AG04450 (cell line): ENCODE measurements around the gene TTC7B. TPM values are rescaled to one million over a fixed set of nuclear protein-coding genes. Genes with fewer than 3 reads are reported as not detected.

ENCODE experiments used
- CTCF ChIA-PET: fragments of 300-600, 350-600 bp; formaldehyde crosslinking; extraction: SDS; loops from one replicate; lab custom pipeline; 2022; ENCODE audit warnings: antibody characterized with exemption, inconsistent platforms; lab: Charles Lee
- POLR2A ChIA-PET: fragments of 350-600 bp; formaldehyde crosslinking; extraction: SDS; loops from one replicate; lab custom pipeline; 2021; ENCODE audit warnings: antibody characterized with exemption, inconsistent platforms; lab: Yijun Ruan, JAX
- DNase-seq: peaks from one replicate; pipeline ENCODE4 v3.0.0-alpha.2; 2011; ENCODE audit warnings: low read depth, low spot score
- H3K27ac ChIP-seq: one replicate; pipeline ENCODE4 v1.5.1; 2012; ENCODE audit warnings: low read depth, low read length, control low read depth
- H3K27me3 ChIP-seq: one replicate; pipeline ENCODE4 v1.6.0; 2012; ENCODE audit warnings: low read length; ENCODE audit not compliant: control insufficient read depth, insufficient read depth
- H3K4me3 ChIP-seq: 2 replicates; pipeline ENCODE4 v1.5.1; 2011; ENCODE audit warnings: mild to moderate bottlenecking, low read depth, low read length, control low read depth
- H3K9me3 ChIP-seq: 2 replicates; pipeline ENCODE4 v1.5.1; 2012; ENCODE audit warnings: low read length; ENCODE audit not compliant: control insufficient read depth, insufficient read depth
- polyA plus RNA-seq: library from polyadenylated mRNA; depleted of rRNA; stranded (reverse); fragments of >200 nt; gene quantifications from 2 replicates; pipeline ENCODE4 v1.2.3, GENCODE V29; 2011
- TF ChIP-seq, protein P1 (sequence below): IDR thresholded peaks from 2 replicates; pipeline ENCODE4 v1.5.1; 2011; ENCODE audit warnings: low read depth, low read length, control low read depth, inconsistent platforms

The TTC7B gene
- polyA plus RNA-seq, 1 experiment = 36.0 TPM

GRCh38 chr14:90714811-90715210 lies 101.4 kb downstream of the TTC7B start:
- ChIA-PET CTCF (interaction anchor here (0.7 to 1.7 kb wide), 5 partner anchors 8 to 413 kb away, joined by 3 to 7 read pairs (median 3); no protein-coding TSS in a partner anchor), POLR2A (no interaction called here)
- H3K4me3 ChIP-seq = no peak overlapping the region
- TF ChIP-seq, protein P1, sequence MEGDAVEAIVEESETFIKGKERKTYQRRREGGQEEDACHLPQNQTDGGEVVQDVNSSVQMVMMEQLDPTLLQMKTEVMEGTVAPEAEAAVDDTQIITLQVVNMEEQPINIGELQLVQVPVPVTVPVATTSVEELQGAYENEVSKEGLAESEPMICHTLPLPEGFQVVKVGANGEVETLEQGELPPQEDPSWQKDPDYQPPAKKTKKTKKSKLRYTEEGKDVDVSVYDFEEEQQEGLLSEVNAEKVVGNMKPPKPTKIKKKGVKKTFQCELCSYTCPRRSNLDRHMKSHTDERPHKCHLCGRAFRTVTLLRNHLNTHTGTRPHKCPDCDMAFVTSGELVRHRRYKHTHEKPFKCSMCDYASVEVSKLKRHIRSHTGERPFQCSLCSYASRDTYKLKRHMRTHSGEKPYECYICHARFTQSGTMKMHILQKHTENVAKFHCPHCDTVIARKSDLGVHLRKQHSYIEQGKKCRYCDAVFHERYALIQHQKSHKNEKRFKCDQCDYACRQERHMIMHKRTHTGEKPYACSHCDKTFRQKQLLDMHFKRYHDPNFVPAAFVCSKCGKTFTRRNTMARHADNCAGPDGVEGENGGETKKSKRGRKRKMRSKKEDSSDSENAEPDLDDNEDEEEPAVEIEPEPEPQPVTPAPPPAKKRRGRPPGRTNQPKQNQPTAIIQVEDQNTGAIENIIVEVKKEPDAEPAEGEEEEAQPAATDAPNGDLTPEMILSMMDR = no peak
- H3K27me3 ChIP-seq = no peaks in the 10 kb centered on the region
- no peak overlapping the region for H3K27ac ChIP-seq
- DNase-seq = no peak
- H3K9me3 ChIP-seq = no peaks in the 10 kb centered on the region

DNA sequence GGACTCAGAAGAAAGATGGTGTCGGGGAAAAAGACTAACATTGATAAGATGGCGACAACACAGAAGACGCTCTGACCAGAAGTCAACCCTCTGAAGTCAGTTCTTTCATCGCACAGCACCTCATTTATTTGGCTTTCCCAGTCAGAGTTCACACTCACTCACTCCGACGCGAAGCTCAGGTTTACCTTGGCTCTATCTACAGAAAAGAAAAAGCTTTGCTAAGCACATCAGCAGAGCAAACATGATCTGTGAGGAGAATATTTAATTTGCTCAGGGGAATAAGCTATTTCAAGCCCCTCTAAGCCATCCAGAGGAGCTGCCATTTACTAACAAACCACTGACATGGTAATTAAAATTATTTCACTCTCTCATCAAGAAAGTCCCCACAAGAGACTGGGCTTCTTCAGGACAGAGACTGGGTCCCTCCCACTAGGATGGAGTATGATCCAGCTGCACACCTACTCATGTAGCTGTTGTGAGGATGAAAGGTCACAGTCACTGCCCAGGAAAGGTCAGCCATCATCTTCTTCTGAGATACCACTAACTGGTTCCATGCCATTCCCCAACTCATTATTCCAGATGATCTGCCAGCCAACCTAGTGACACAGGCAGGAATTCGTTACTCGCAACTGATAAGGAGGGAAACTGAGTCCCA lies 111.4 kb downstream of the TTC7B start:
- CTCF ChIA-PET = interaction anchor here (0.8 to 1.3 kb wide), 2 partner anchors 54 to 323 kb away, joined by 4 to 5 read pairs; no protein-coding TSS in a partner anchor
- Histone ChIP-seq H3K27me3 (no peaks in the 10 kb centered on the region), H3K4me3 (no peak overlapping the region), H3K9me3 (no peaks in the 10 kb centered on the region), H3K27ac (no peak overlapping the region)
- no peak for DNase-seq
- POLR2A ChIA-PET = no interaction called here
- TF ChIP-seq, protein P1 = no peak

GRCh38 chr14:90703841-90704737 lies 112.1 kb downstream of the TTC7B start:
- Histone ChIP-seq H3K27ac (no peak overlapping the region), H3K9me3 (no peaks in the 10 kb centered on the region), H3K27me3 (no peaks in the 10 kb centered on the region), H3K4me3 (no peak overlapping the region)
- CTCF ChIA-PET = interaction anchor here (0.8 to 1.3 kb wide), 2 partner anchors 54 to 322 kb away, joined by 4 to 5 read pairs; no protein-coding TSS in a partner anchor
- DNase-seq = no peak
- POLR2A ChIA-PET = no interaction called here
- TF ChIP-seq, protein P1 = no peak

- CTCF ChIA-PET = interaction anchor here (0.7 to 0.9 kb wide), 2 partner anchors 302 to 399 kb away, joined by 3 read pairs; no protein-coding TSS in a partner anchor
Observed at GRCh38 chr14:90700933-90701776, 115.1 kb downstream of the TTC7B start.

More at GRCh38 chr14:90700933-90701776, 115.1 kb downstream of the TTC7B start:
- H3K4me3 ChIP-seq = no peak overlapping the region
- POLR2A ChIA-PET = no interaction called here
- H3K27me3 ChIP-seq = no peaks in the 10 kb centered on the region
- H3K9me3 ChIP-seq = no peaks in the 10 kb centered on the region
- TF ChIP-seq, protein P1 = no peak
- no peak for DNase-seq
- no peak overlapping the region for H3K27ac ChIP-seq
